NCI-H2029 (cell line): ENCODE results near the gene RNF32.

Experiments used
- DNase-seq: peaks from one replicate; lab custom pipeline; 2025; lab: John Stamatoyannopoulos, UW

RNF32 gene

DNA sequence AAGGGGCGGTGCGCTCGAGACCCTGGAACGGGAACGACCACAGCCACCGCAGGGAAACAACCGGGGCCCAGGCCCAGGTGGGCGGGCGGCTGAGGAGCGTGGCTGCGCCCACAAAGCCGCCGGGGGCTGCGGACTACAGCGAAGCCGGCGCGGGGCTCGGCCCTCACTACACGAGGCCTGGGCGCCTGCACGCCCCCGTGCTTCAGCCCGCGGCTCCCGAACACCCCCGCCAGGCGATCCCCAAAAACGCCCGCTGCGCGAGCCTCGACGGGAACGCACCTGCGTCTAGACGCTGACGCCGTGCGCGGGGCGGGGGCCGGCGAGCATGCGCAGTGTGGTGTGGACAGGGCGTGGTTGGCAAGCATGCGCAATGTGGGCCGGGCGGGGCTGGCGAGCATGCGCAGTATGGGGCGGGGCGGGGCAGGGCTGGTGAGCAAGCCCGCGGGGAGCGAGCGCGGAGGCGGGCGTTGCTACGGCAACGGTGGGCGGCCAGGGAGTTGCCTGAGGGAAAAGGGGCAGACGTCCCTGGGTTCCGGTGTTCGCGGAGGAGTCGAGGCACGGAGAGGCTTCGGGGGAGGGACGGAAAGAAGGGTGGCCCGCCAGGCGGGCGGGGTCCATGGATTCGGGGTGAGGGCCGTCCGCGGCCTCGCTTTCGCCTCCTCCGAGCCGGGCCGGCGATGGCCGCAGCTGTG lies at the start of gene RNF32:
RNF32 (plus strand) TSS at position 518 of the 692 bp plus-strand sequence. CDS start 3,104 bp downstream, outside the sequence.
- DNase-seq = peak; percentile 87

DNA sequence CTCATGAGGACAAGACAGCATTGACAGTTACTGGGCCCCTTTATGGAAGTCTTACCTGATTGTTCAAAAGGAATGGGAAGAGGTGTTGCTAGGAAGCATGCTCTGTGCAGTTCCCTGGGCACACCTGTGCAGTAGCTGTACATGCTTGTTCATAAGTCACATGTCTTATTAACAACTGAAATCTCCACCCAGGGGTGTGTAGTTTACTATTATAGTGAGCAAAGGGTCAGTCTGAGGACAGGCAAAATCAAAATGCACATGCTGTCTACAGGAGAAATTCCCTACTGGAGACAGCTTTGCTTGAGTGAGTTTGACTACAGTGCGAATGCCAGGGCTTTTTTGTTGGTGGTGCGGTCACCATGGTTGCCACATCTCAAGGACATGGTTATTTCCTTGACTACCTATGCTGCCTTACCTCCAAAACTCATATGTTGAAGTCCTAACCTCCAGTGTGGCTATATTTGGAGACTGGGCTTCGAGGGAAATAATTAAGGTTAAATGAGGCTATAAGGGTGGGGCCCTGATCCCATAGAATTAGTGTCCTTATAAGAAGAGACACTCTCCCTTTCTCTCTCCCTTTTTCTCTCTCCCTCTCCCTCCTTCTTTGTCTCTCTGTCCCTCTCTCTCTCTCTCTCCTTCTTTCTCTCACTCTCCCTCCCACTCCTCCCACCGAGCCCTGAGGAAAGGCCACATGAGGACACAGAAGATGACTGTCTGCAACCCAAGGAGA lies 48.3 kb upstream of the RNF32 start:
- DNase-seq = no peak

DNA sequence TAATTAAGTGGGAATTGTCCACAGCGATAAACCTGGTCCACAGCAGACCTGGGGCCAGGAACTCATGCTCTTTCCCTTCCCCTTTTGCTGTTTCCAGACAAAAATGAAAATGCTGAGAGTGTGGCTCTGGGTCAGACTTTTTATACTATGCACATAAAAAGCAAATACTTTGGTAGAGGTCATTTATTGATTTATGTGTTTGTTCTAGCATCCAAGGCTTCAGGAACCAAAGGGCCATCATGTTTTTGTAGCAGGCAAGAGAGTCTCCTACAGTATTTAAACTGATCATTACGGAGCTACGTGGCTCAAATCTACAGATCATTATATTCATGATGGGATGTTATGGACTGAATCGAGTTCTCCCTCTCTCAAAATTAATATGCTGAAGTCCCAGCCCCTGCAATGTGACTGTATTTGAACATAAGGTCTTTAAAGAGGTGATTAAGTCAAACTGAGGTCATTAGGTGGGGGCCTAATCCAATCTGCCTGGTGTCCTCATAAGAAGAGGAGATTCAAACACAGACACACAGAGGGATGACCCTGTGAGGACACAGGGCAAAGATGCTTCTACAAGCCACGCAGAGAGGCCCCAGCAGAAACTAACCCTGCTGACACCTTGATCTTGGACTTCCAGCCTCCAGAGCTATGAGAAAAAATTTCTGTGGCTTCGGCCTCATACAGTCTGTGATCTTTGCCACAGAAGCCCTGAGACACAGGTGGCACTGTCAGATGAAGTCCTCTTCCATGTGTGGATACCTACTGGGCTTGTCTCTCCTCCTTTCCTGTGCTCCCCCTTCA lies 46.1 kb upstream of the RNF32 start:
- DNase-seq = no peak

DNA sequence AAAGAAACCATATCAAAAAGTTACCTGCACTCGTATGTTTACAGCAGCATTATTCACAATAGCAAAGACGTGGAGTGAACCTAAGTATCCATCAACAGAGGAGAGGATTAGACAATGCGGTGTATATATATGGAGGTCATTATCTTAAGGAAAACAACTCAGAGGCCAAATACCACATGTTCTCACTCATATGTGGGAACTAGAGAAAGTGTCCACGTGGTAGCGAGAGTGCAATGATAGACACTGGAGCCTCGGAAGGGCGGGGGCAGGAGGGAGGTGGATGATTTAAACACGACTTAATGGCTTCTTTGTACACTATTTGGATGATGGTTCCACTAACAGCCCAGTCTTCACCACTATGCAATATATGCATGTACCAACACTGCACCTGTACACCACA lies 40.1 kb upstream of the RNF32 start:
- DNase-seq = no peak

DNA sequence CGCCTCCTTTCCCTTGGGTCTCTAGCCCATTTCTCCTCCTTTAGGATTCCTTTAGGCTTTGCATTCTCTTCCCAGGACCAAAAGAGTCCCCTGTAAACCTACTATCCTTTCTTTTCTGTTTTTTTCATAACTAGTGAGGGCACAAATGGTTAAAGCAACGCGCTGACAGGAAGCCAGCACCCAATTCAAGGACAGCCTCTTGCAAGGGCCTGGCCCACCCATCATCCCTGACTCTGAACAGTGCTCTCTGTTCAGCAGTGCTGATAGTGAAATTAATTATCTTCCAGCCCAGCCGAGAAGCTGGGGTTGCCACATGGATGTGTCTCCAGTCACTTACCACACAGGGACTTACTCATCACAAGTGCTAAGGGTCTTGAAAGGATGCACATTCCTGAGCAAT lies 38.3 kb upstream of the RNF32 start:
- DNase-seq = no peak

DNA sequence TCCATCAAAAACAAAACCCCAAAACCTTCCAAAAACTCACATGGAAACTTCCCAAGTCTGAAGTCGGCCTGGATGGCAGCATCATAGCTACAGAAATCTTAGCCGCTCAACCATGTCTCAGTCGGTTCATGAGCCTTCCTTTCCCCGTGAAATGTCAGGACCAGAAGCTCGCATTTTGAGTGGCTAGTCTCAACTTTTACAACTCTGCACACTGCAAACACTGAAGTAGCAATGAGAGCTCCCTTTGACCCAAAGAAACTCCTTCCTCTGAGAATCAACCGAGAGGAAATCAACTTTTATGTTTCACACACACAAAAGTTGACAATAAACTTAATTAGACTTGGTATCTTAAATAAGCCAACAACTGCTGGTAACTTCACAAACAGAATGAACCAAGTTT lies 37.6 kb upstream of the RNF32 start:
- no peak for DNase-seq

DNA sequence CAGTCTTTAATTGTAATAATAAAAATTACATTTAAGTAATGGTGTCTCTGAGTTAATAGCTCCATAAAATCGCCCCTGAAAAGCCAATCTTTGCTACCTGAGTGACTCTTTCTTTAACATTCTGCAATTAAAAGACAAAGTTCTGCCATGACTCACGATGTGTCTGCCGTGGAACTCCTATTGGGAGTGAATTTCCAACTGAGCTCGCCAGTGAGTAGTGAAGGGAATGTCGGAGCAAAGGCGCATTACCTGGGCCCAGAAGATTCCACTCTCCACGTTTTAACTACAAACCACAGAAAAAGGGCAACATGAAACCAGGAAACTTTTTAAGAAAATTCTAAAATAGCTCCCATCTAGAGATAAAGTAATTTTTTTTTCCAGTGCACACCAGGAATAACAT lies 36.9 kb upstream of the RNF32 start:
- no peak for DNase-seq

DNA sequence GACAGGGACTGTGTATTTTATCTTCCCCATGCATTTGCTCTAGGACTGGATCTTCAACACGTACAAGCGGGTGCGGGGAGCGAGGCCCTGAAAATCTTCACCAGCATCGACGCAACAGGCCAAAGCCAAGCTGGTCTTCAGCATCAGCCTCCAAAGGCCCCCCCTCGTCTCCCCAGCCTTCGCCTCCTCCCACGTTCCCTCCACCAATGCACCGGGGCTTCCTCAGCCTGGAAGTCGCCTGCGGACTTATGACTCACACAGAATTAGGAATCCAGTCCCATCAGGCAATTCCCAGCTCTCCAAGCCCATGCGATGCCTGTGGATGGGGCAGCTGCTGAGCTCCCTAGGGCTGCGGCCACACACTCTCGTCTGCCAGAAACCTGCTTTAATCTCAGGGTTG lies 36.3 kb upstream of the RNF32 start:
- no peak for DNase-seq

DNA sequence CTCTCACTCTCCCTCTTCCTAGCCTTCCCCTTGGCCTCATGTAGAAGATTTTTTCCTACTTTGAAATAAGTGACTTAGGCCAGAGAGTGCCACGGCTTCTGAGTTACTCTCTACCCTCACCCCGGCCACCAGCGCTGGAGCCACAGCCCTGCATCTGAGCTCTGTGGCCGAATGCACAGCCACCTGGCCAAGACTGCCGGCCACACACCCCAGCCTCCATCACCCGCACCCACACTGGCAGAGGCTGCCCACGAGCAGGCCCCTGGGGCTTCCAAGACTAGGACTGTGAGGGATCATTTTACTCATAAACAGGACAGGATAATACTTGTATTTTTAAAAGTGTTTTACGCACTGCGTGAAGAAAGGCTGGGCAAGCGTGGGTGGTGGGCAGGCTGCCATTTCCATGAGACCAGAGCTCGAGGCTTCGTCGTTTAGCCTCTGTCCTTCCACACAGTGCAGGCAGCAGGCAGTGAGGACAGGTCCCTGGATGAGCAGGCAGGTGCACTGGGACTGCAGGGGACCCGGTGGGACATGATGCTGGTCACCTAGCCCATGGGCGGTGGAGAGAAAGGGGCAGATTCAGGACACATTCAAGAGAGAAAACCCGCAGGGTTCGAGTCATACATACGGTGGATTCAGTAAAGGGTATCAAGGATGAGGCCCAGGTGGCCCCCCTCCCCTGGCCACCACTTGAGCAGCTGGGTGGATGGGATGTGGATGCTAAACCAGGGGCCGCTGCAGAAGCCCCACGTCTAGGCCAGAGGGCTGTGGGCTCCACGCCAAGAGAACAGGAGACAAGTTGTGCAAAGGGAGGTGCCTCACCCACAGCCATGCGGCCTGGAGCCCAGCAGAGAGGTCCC lies 35.5 kb upstream of the RNF32 start:
- DNase-seq = no peak

DNA sequence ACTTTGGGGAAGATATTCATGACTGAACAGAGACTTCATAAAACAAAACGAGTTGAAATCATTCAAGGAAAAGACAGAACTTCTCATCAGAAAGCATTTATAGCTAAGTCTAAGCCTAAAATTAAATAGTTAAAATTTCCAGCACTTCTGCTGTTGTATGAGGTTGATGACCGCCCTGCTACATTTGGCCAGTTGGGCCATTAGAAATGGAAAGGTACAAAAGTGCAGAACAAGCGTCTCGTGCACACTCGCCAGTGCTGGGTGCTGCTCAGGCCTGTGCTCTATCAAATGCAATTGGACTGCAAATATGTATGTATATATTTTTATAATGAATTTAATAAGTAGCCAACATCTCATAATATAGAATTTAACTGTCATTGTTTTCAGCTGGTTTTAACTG lies 34.4 kb upstream of the RNF32 start:
- DNase-seq = no peak

DNA sequence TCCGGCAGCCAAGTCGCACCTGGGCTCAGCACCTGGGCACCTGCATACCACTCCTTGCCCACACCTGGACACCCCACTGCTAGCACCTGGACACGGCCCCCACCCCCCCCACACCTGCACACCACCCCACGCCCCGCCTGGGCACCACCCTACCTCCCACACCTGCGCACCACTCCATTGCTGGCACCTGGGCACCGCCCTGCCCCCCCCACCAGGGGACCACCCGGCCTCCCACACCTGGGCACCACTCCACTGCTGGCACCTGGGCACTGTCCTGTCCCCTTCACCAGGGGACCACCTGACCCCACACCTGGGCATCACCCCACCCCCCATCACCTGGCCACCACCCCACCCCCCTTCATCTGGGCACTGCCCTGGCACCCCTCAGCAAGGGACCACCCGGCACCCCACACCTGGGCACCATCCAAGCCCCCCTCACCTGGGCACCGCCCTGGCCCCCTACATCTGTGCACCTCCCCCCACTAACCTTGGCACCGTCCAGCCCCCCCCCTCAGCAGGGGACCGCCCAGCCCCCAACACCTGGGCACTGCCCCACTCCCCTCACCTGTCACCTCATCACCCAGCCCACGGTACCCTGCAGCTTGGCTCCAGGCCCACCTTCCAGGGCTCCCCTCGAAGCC lies 33.8 kb upstream of the RNF32 start:
- no peak for DNase-seq

DNA sequence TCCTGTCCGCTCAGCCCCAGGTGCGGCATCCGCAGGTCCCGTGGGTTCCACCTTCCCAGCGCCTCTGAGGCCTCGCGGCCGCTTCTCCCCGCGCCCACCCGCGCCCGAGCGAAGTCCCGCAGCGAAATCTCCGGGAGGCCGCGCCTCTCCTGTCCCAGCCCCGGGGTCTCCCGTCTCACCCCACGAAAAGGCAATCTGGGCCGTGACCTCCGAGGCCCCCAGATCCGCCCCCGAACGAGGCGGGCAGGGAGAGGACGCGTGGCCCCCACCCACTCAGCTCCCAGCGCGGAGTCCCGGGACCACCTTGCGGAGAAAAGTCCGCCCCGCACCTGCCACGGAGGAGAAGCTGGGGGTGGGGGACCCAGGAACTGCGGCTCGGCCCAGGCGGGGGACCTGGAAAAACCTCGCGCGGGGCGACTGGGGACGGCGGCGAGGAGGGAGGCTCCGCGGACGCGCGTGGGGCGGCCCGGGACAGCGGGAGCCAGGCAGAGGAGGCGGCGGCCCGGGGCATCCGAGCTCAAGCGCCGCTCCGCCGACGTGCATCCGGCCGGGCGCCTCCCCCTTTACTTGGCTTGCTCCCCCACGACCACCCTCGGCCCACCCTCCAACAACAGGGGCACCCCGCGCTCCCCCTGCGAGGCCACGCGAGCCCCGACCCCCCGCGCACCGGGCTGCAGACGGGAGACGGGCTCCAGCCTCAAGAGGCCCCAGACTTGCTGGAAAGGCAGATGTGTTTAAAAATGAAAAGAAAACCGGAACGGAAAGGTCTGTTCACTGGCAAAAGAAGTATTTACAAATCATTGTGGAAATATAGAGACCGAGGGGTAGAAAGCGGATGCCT lies 33.0 kb upstream of the RNF32 start:
- no peak for DNase-seq

DNA sequence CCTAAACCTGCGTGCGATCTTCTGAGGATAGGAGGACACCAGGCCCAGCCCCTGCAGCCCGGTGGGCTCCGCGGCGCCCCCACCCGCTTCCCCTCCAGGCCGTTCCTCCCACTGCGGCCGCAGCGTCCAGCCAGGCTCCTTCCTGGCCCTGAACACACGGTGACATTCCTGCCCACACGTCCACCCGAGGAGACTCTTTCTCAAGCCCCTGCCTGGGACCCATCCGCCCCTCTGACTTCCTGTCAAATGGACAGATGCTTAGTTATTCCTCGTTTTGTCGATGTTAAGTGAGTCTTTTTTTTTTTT lies 32.4 kb upstream of the RNF32 start:
- DNase-seq = no peak

DNA sequence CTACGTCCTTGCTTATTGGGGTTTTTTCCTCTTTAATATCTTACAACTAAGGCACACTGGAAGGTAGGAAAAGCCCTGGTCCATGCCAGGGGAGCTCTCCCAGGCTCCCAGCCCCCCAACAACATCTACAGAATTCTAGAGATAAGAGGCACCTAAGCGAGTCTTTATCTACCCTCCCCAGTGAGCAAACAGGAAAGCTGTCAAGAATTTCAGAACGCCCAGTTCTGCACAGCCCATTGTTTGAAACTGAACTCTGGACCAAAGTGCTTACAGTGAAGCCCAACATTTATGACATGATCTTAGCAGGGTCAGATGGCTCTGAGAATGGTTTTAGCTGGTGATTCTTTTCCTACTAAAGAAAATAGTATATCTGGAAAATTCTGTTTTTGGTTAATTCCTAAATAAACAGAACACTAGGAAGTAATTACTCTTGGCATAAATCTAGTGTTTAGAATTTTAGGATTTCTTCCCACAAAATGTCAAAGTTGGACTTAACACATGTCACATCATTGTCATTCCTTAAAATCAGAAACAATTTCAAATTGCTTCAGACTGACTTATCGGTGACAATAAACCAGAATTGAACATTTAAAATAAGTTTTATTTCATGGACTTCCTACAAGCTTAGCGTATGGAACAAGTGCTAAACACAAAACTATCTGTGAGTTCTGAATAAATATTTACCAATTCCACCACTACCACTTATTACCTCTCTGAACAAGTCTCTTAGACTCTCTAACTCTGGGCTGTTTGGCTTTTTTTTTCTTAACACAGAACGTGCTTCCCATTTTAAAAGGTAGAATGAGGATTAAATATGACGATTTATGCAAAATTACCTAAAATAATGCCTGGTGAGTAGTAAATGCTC lies 31.3 kb upstream of the RNF32 start:
- DNase-seq = no peak

DNA sequence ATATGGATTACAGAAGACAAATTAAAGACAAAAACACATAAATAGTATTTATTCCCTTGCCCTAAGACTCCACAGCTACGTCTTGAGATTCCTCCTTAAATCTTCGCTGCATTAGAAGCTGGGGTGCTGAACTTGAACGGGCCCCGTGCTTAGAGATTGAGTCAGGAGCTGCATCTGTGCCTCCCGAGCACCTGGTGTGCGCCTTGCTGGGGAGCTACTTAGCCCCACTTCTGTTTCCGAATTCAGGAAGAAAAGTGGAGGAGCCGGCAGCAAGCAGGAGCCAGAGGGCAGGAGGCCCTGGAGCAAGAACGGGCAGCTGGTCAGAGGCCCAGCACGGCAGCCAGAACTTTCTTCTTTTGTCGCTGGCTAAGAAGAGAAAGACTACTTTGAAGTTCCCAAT lies 30.4 kb upstream of the RNF32 start:
- no peak for DNase-seq

DNA sequence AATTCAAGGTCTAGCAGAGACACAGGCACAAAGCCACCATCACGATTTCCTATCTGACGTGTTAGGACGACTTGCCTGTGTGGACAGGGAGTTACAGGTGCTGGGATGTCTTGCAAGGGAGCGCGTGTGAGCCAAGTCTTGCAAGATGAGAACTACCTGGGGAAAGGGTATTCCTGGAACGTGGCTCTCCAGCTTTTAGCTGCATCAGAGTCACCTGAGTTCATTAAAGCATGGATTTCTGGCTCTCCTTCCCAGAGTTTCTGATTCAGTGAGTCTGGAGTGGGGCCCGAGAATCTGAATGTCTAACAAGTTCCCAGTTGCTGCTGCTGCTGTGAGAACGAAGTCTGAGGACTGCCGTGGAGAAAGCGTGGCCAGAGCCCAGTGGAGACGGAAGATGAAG lies 30.0 kb upstream of the RNF32 start:
- DNase-seq = no peak

DNA sequence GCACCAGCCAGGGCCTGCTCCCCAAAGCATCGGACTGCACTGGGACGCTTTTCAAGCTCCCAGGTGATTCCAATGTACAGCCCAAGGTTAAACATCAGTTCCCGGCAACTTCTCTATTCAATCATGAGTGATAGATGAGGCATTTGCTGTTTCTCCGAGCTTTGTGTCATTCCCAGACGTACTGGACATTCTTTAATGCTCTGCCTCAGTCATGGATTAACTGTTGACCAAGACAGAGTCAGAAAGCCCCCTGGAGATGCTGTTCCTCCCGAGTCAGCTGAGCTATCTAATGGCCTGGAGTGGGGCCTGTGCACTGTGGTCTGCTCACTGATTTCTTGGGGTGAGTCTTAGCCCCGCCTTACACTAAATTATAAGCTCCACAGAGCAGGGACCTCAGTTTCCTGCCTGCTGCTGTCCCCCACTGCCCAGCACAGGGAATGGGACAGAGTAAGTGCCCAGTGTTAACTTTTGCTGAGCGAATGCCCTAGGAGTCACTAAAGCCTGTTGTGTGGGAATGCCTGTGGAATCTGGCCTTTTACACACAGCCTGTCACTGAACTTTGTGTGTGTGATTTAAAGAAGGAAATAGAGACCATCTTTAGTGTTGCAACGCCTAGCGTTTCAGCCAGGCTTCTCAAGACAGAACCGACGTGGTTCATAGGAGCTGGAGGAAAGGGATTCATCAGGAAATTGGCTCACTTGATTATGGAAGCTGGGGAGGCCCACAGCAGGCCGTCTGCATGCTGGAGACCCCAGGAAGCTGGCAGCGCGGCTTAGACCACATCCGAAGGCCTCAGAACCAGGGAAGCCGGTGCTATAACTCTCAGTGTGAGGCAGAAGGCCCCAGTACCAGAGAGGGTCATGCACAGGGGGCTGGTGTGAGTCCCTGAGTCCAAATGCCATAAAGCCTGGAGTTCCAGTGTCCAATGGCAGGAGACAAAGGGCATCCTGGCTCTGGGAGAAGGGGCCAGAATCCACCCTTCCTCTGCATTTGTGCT lies 29.3 kb upstream of the RNF32 start:
- no peak for DNase-seq

DNA sequence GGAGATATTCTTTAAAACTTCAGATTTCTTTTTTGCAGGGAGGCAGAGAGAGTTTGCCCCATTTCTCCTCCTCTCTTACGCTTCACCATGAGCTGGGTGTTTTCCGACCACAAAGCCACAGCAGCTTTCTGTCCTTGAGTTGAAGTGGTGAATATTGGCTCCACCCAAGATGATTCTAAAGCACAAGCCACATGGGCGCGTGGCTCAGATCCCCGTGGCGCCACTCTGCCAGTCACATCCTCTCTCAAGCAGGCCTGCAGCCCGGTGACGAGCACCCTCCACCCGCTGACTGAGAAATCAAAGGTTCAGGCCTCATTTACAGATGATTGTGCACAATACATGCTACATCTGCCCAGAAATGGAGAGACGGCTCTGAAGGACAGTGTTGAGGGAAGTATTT lies 27.6 kb upstream of the RNF32 start:
- no peak for DNase-seq
